Measurements from ENCODE around the gene FOLR3. TPM values are rescaled to one million over a fixed set of nuclear protein-coding genes. Genes with fewer than 3 reads are reported as not detected.
"Not testable (repeated sequence)": the region's sequence is repeated elsewhere in the genome, so short reads cannot be mapped to it uniquely, and the experiment has no call there.

The FOLR3 gene
- total RNA-seq, 1 donor from 2014 or later: 29.0 TPM

DNA sequence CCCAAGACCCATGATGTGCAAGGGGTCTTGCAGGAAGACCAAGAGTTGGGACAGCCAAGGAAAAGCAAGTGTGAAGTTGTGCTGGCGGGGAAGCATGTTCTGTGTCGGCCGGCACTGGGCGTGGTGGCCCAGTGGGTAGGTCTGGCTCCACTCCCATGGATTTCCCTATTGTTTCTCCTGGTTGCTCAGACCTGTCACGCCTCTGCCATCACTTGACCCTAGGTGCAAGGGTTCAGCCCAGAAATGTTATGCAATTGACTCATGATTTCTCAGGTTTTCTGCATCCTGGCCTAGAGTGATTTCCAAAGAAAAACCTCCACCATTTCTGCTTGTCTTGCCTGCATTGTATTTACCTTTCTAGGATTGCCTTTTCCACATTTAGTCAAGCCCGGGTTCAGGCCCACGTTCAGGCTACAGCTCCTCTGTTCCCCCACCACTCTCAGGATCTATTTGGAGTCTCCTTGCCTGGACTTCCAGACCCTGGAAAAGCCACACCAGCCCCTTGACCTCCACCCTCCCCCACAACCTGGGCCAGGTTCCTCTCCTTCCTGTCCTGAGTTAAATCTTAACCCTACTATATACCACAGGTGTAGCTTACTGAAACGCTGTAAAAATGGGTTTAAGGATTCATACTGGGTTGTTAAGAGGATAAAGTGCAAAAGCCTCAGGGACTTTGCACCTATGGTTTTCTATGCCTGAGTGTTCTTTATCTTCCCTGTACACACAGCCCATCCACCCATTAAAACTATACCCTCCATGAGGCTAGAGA, 39.0 kb downstream of the FOLR3 start:
- H3K36me3 ChIP-seq: no peaks in the 10 kb centered on the region
- intact Hi-C loops (cut with DNase I): no loop called here
- no peak overlapping the region for H3K4me3 ChIP-seq
- H3K9me3 ChIP-seq: no peaks in the 10 kb centered on the region
- no peak for DNase-seq
- no peak for ATAC-seq
- TF ChIP-seq, protein P1, sequence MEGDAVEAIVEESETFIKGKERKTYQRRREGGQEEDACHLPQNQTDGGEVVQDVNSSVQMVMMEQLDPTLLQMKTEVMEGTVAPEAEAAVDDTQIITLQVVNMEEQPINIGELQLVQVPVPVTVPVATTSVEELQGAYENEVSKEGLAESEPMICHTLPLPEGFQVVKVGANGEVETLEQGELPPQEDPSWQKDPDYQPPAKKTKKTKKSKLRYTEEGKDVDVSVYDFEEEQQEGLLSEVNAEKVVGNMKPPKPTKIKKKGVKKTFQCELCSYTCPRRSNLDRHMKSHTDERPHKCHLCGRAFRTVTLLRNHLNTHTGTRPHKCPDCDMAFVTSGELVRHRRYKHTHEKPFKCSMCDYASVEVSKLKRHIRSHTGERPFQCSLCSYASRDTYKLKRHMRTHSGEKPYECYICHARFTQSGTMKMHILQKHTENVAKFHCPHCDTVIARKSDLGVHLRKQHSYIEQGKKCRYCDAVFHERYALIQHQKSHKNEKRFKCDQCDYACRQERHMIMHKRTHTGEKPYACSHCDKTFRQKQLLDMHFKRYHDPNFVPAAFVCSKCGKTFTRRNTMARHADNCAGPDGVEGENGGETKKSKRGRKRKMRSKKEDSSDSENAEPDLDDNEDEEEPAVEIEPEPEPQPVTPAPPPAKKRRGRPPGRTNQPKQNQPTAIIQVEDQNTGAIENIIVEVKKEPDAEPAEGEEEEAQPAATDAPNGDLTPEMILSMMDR (IDR thresholded peaks at IDR 0.05): no peak
- no peaks in the 10 kb centered on the region for H3K27me3 ChIP-seq
- no peaks in the 10 kb centered on the region for H3K4me1 ChIP-seq
- H3K27ac ChIP-seq: no peak overlapping the region

DNA sequence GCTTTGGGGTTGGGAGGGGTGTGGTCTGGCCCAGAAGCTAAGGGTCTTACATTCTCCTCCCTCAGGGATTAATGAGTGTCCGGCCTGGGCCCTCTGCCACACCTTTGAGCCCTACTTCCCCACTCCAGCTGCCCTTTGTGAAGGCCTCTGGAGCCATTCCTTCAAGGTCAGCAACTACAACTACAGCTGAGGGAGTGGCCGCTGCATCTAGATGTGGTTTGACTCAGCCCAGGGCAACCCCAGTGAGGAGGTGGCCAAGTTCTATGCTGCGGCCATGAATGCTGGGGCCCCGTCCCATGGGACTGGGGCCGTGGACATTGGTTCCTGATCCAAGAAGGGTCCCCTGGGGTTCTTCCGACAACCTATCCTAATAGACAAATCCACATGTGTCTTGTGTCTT, 42.1 kb downstream of the FOLR3 start:
- no peak for ATAC-seq
- intact Hi-C loops (cut with DNase I): no loop called here
- Histone ChIP-seq H3K27me3 (no peaks in the 10 kb centered on the region), H3K4me3 (no peak overlapping the region), H3K27ac (no peak overlapping the region), H3K36me3 (no peaks in the 10 kb centered on the region), H3K4me1 (no peaks in the 10 kb centered on the region), H3K9me3 (no peaks in the 10 kb centered on the region)
- no peak for DNase-seq
- TF ChIP-seq, protein P1 (IDR thresholded peaks at IDR 0.05): no peak

DNA sequence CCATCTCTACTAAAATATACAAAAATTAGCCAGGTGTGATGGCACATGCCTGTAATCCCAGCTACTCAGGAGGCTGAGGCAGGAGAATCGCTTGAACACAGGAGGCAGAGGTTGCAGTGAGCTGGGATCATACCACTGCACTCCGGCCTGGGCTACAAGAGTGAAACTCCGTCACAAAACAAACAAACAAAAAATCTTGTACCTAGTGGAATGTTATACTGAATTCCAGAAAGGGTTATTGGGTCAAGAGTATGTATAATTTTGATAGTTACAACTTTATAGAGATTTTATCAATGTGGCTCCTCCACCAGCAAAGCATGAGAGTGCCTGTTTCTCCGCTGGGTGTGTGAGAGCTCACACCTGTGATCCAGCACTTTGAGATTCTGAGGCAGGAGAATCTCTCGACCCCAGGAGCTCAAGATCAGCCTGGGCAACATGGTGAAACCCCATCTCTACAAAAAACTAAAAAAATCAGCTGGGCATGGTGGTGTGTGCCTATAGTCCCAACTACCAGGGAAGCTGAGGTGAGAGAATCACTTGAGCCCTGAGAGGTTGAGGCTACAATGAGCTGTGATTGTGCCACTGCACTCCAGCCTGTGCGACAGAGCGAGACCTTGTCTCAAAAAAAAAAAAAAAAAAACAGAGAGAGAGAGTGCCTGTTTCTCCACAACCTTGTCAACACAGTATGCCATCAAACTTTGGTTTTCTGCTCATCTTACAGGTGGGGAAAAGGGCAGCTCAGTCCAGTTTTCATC, 43.7 kb downstream of the FOLR3 start:
- H3K4me3 ChIP-seq: no peak overlapping the region
- TF ChIP-seq, protein P1 (IDR thresholded peaks at IDR 0.05): no peak
- ATAC-seq (no peak), DNase-seq (no peak)
- H3K4me1 ChIP-seq: peaks cover 4% of the 10 kb centered on the region
- intact Hi-C loops (cut with DNase I): no loop called here
- no peaks in the 10 kb centered on the region for H3K36me3 ChIP-seq
- no peaks in the 10 kb centered on the region for H3K9me3 ChIP-seq
- H3K27ac ChIP-seq: no peak overlapping the region
- H3K27me3 ChIP-seq: no peaks in the 10 kb centered on the region

DNA sequence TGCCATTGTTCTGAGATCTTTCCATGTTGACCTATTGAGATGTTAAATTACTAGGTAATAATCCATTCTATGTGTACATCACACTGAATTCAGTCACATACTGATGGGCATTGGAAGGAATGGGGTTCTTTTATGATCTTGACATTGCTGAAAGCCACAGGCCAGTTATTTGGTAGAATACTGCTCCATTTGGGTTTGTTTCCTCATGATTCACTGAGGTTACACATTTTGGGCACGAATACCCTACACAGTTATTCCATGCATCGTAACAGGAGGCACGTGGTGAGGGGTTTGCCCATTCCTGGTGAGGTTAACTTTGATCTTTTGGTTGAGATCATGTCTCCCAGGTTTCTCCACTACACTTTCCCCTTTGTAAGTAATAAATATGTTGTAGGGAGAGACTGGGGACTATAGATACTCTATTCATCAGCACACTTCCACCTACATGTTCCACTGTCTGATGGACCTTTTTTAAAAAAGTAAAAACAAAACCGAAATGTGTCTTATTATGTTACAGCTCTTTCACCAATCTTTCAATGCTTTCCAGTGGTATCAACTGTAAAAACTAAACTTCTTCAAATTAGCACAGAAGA, 44.4 kb downstream of the FOLR3 start:
- H3K9me3 ChIP-seq: no peaks in the 10 kb centered on the region
- intact Hi-C loops (cut with DNase I): no loop called here
- no peaks in the 10 kb centered on the region for H3K27me3 ChIP-seq
- peaks cover 4% of the 10 kb centered on the region for H3K4me1 ChIP-seq
- no peak for ATAC-seq
- no peak for DNase-seq
- H3K4me3 ChIP-seq: no peak overlapping the region
- no peaks in the 10 kb centered on the region for H3K36me3 ChIP-seq
- no peak overlapping the region for H3K27ac ChIP-seq
- TF ChIP-seq, protein P1 (IDR thresholded peaks at IDR 0.05): no peak

DNA sequence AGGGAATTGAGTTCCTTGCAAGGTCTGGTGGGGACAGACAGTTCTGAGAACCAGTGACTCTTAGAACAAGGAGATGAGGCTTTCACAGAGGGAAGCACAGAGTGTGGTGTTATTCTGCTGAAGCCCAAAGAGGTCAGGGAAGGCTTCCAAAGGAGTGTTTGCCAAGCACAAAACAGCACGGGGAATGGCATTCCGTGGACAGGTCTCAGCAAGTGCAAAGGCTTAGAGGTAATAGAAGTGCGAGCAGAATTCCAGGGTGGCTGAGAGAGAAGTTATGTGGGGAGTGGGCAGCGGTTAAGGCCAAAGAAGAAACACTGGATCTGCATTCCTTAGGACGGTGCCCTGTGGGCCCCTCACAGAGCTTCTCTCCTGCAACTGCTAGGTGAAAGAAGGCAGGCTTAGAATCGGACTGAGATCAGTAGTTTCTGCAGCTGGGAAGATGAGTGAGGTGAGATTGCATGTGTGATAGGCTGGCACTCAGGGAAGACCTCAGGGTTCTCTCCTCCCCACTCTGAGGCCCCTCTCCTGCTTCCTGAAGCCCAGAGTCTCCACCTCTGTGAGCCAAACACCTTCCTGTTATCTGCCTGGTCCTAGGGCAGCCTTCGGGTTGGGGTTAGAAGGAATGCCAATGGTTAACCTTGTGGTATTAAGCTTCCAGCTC, 45.5 kb downstream of the FOLR3 start:
- intact Hi-C loops (cut with DNase I); H3K36me3 ChIP-seq; H3K4me3 ChIP-seq; DNase-seq; H3K9me3 ChIP-seq; H3K27me3 ChIP-seq; H3K4me1 ChIP-seq; H3K27ac ChIP-seq: not testable (repeated sequence)
- ATAC-seq: peak; percentile 2

DNA sequence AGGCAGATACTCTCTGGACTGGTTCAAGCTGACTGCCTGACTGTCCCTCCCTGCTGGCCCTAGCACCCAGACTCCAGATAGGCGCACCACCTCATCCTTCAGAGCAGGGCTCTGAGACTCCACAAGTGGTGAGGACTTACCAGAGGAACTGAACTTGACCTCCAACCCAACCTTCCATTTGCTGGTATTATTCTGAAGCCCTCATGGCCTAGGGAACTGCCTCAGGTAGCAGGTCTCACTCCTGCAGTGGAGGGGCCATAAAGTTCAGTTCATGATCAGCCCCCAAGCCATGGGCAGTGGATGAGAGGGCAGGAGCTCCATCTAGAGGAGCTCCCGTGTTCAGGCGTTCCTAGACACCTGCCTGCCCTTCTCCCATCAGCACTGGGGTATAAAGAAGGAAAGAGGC, 46.0 kb downstream of the FOLR3 start:
- peak; percentile 22 for DNase-seq
- intact Hi-C loops (cut with DNase I): not testable (repeated sequence)

More for the DNA sequence above, 46.0 kb downstream of the FOLR3 start:
- not testable (repeated sequence) for H3K9me3 ChIP-seq, H3K4me1 ChIP-seq, H3K4me3 ChIP-seq, H3K27me3 ChIP-seq, H3K36me3 ChIP-seq, H3K27ac ChIP-seq
- peak; percentile 53 for ATAC-seq
